HEK293 (cell line): Measurements from ENCODE around the gene SLC29A3.

Source experiments
- CTCF ChIA-PET: fragments of 350-600 bp; formaldehyde crosslinking; extraction: SDS; loops from one replicate; lab custom pipeline; 2021; ENCODE audit warnings: antibody characterized with exemption; lab: Yijun Ruan, JAX
- POLR2A ChIA-PET: fragments of 300-600 bp; formaldehyde crosslinking; extraction: SDS; loops from one replicate; lab custom pipeline; 2020; ENCODE audit warnings: antibody characterized with exemption, inconsistent platforms; lab: Yijun Ruan, JAX
- H3K27ac ChIP-seq: fragments of 200-500 bp; sonication (Bioruptor generic); 2 replicates; pipeline ENCODE4 v1.5.1; 2014; ENCODE audit warnings: low read depth, low read length, control low read depth, inconsistent platforms; ENCODE audit errors: extremely low read depth
- H3K36me3 ChIP-seq, 2 experiments: fragments of 200-500 bp in 1 of 2; sonication (Bioruptor generic) in 1 of 2; 1 replicate in 1 of 2; 2 replicates in 1 of 2; pipeline ENCODE4 v1.5.1; 2014 to 2017; ENCODE audit warnings: inconsistent platforms in 2 of 2, low read length in 2 of 2; ENCODE audit not compliant: control insufficient read depth in 2 of 2, insufficient read depth in 1 of 2
- H3K4me1 ChIP-seq: fragments of 200-500 bp; sonication (Bioruptor generic); 2 replicates; pipeline ENCODE4 v1.5.1; 2014; ENCODE audit warnings: mild to moderate bottlenecking, low read length, inconsistent platforms; ENCODE audit not compliant: control insufficient read depth, insufficient read depth
- H3K4me3 ChIP-seq: 2 replicates; pipeline ENCODE4 v1.5.1; 2011; ENCODE audit warnings: low read depth, mild to moderate bottlenecking, control low read depth, low read length, moderate library complexity
- H3K9me3 ChIP-seq: fragments of 200-500 bp; sonication (Bioruptor generic); 2 replicates; pipeline ENCODE4 v1.5.1; 2014; ENCODE audit warnings: low read depth, low read length, inconsistent platforms; ENCODE audit not compliant: control insufficient read depth, insufficient read depth
- OSR2 ChIP-seq: fragments of 450-650 bp; formaldehyde crosslinking; IDR thresholded peaks from 2 replicates; pipeline ENCODE4 v1.5.1; 2016; ENCODE audit warnings: missing biosample characterization, missing genetic modification characterization
- PRDM10 ChIP-seq: fragments of 450-650 bp; formaldehyde crosslinking; IDR thresholded peaks from 2 replicates; pipeline ENCODE4 v1.5.1; 2016; ENCODE audit warnings: missing biosample characterization, missing genetic modification characterization
- ZBTB26 ChIP-seq: fragments of 450-650 bp; formaldehyde crosslinking; optimal IDR thresholded peaks from 2 replicates; pipeline ENCODE3; 2016; ENCODE audit warnings: missing biosample characterization, mild to moderate bottlenecking, missing genetic modification characterization
- ZBTB48 ChIP-seq: fragments of 450-650 bp; formaldehyde crosslinking; IDR thresholded peaks from 2 replicates; pipeline ENCODE4 v1.5.1; 2016; ENCODE audit warnings: missing biosample characterization, missing genetic modification characterization
- ZNF223 ChIP-seq: fragments of 450-650 bp; formaldehyde crosslinking; IDR thresholded peaks from 2 replicates; pipeline ENCODE4 v1.5.1; 2016; ENCODE audit warnings: missing biosample characterization, missing genetic modification characterization
- ZNF239 ChIP-seq: fragments of 450-650 bp; formaldehyde crosslinking; IDR thresholded peaks from 2 replicates; pipeline ENCODE4 v1.5.1; 2016; ENCODE audit warnings: missing biosample characterization, missing genetic modification characterization
- ZNF248 ChIP-seq: fragments of 450-650 bp; formaldehyde crosslinking; IDR thresholded peaks from 2 replicates; pipeline ENCODE4 v1.5.1; 2017; ENCODE audit warnings: missing biosample characterization, missing genetic modification characterization
- ZNF335 ChIP-seq: fragments of 450-650 bp; formaldehyde crosslinking; conservative IDR thresholded peaks from 2 replicates; pipeline ENCODE4 v1.5.1; 2016; ENCODE audit warnings: missing biosample characterization, missing genetic modification characterization
- ZNF600 ChIP-seq: fragments of 450-650 bp; formaldehyde crosslinking; IDR thresholded peaks from 2 replicates; pipeline ENCODE4 v1.5.1; 2016; ENCODE audit warnings: missing biosample characterization, missing genetic modification characterization
- ZNF654 ChIP-seq: fragments of 450-650 bp; formaldehyde crosslinking; IDR thresholded peaks from 2 replicates; pipeline ENCODE4 v1.5.1; 2016; ENCODE audit warnings: low read depth, missing biosample characterization, missing genetic modification characterization
- ZNF768 ChIP-seq: fragments of 450-650 bp; formaldehyde crosslinking; IDR thresholded peaks from 2 replicates; pipeline ENCODE4 v1.5.1; 2018; ENCODE audit warnings: missing biosample characterization, mild to moderate bottlenecking, missing genetic modification characterization
- ZSCAN30 ChIP-seq: fragments of 450-650 bp; IDR thresholded peaks from 2 replicates; pipeline ENCODE4 v1.5.1; 2018; ENCODE audit warnings: missing biosample characterization, mild to moderate bottlenecking, missing genetic modification characterization, moderate library complexity
- TF ChIP-seq, protein P1 (sequence below): fragments of 450-650 bp; formaldehyde crosslinking; IDR thresholded peaks from 2 replicates; pipeline ENCODE4 v1.5.1; 2016; ENCODE audit warnings: missing biosample characterization, missing genetic modification characterization
- TF ChIP-seq, protein P2 (sequence below): fragments of 450-650 bp; formaldehyde crosslinking; IDR thresholded peaks from 2 replicates; pipeline ENCODE4 v1.5.1; 2016; ENCODE audit warnings: missing biosample characterization, missing genetic modification characterization
- TF ChIP-seq, protein P3 (sequence below): fragments of 450-650 bp; formaldehyde crosslinking; IDR thresholded peaks from 2 replicates; pipeline ENCODE4 v1.5.1; 2016; ENCODE audit warnings: missing biosample characterization, missing genetic modification characterization

Gene SLC29A3

DNA sequence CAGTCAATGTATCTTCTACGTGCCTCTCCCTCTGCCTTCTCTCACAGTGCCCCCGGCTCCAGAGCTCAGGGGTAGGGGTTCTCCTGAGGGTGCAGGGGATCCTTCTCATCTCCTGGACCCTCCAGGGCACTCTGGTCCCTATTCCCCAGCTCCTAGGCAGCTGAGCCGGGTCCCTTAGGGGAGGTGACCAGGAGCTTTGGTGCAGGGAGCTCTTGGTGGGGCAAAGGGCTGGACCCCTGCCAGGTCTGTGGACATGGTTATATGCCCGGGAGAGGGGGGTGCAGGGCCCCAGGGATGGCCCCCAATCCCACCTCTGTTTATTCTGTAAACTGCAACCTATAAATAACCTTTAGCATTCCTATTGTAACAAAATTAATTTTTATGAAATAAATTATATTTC, 16.6 kb upstream of the SLC29A3 start:
- Histone ChIP-seq H3K36me3 (peaks cover 0 to 45% of the 10 kb centered on the region in 2 experiments; a peak in 1 of 3 replicates), H3K27ac (no peak overlapping the region), H3K4me1 (no peaks in the 10 kb centered on the region), H3K4me3 (no peak overlapping the region), H3K9me3 (no peaks in the 10 kb centered on the region)
- POLR2A ChIA-PET = no interaction called here
- TF ChIP-seq ZBTB48 (tag by site-specific recombination) = no peak
- TF ChIP-seq, protein P1, sequence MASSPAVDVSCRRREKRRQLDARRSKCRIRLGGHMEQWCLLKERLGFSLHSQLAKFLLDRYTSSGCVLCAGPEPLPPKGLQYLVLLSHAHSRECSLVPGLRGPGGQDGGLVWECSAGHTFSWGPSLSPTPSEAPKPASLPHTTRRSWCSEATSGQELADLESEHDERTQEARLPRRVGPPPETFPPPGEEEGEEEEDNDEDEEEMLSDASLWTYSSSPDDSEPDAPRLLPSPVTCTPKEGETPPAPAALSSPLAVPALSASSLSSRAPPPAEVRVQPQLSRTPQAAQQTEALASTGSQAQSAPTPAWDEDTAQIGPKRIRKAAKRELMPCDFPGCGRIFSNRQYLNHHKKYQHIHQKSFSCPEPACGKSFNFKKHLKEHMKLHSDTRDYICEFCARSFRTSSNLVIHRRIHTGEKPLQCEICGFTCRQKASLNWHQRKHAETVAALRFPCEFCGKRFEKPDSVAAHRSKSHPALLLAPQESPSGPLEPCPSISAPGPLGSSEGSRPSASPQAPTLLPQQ = no peak
- CTCF ChIA-PET = interaction anchor here (0.6 to 1.3 kb wide), 8 partner anchors 9 to 402 kb away, joined by 3 to 4 read pairs (median 3); no protein-coding TSS in a partner anchor

DNA sequence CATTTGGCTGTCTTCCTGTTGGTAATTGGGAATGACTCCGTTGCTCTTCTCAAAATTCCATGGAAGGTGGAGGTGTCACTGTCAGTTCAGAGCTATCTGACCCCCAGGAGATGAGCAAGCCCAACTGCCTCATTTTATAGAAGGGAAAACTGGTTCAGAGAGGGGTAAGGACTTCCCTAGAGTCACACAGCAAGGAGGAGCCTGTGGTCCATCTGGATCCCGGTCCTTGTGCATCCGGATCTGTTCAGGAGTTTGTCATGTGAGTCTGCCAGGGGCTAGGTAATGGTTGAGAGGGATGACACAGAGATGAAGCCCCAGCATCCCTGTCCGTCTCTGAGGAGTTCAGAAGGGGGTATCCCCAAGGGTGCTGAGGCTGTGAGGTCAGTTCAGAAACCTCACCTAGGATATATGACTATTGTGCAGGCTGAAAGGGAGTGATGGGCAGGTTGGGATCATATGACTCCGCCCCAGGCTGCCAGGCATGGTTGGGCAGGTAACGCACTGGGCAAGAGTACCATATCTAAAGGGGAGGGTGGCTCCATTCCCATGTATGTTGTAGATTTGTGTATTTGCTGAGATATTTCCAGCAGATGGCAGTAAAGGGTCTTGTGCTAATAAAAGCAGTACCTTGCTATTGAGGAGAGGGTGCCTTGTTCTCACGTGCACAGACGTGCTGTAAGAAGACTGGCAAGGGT, 16.0 kb upstream of the SLC29A3 start:
- POLR2A ChIA-PET = no interaction called here
- no peak overlapping the region for H3K4me3 ChIP-seq
- TF ChIP-seq ZNF654 (tag by site-specific recombination) = peak; percentile 59
- peak; percentile 56; the same call in 1 of the 2 replicates for TF ChIP-seq ZSCAN30
- TF ChIP-seq ZNF768 = peak; percentile 69; the same call in 1 of the 2 replicates
- no peak for TF ChIP-seq ZNF248
- TF ChIP-seq, protein P2, sequence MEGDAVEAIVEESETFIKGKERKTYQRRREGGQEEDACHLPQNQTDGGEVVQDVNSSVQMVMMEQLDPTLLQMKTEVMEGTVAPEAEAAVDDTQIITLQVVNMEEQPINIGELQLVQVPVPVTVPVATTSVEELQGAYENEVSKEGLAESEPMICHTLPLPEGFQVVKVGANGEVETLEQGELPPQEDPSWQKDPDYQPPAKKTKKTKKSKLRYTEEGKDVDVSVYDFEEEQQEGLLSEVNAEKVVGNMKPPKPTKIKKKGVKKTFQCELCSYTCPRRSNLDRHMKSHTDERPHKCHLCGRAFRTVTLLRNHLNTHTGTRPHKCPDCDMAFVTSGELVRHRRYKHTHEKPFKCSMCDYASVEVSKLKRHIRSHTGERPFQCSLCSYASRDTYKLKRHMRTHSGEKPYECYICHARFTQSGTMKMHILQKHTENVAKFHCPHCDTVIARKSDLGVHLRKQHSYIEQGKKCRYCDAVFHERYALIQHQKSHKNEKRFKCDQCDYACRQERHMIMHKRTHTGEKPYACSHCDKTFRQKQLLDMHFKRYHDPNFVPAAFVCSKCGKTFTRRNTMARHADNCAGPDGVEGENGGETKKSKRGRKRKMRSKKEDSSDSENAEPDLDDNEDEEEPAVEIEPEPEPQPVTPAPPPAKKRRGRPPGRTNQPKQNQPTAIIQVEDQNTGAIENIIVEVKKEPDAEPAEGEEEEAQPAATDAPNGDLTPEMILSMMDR = peak; percentile 34; the same call in 1 of the 2 replicates

DNA sequence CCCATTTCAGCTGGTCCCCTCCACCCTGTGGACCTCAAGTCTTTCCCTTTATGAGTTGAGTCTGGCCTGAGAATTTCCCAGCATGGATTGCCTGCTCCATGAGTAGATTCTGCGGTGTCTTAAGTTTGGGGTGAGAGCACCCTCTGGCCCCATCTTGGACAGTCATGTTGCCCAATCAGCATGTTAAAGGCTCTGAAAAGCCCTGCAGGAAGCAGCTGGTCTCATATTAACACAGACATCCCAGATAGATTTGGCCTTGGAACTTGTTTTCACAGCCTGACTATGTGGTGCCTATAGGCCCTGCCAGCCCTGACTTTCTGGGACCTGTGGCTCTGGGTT, 15.5 kb upstream of the SLC29A3 start:
- Histone ChIP-seq H3K36me3 (peaks cover 0 to 35% of the 10 kb centered on the region in 2 experiments; a peak in 1 of 3 replicates), H3K4me1 (no peaks in the 10 kb centered on the region), H3K27ac (no peak overlapping the region), H3K9me3 (no peaks in the 10 kb centered on the region), H3K4me3 (no peak overlapping the region)
- ChIA-PET POLR2A (no interaction called here), CTCF (interaction anchor here (0.6 to 1.4 kb wide), 8 partner anchors 10 to 404 kb away, joined by 3 to 9 read pairs (median 3); partner anchors contain the start of gene SLC29A3)
- TF ChIP-seq ZBTB26 (tag by site-specific recombination) = no peak
- no peak for TF ChIP-seq ZNF335 (tag by site-specific recombination)
- no peak for TF ChIP-seq ZNF223
- 0 out of 2 replicates have a peak, but pooled peaks have one; percentile 17 for TF ChIP-seq ZNF239 (tag by site-specific recombination)
- no peak for TF ChIP-seq ZNF600 (tag by site-specific recombination)
- TF ChIP-seq OSR2 = no peak

More for the DNA sequence above, 16.0 kb upstream of the SLC29A3 start:
- Histone ChIP-seq H3K4me1 (no peaks in the 10 kb centered on the region), H3K9me3 (no peaks in the 10 kb centered on the region), H3K27ac (no peak overlapping the region), H3K36me3 (peaks cover 0 to 40% of the 10 kb centered on the region in 2 experiments; a peak in 1 of 3 replicates)
- CTCF ChIA-PET = interaction anchor here (0.6 to 1.4 kb wide), 9 partner anchors 10 to 399 kb away, joined by 3 to 9 read pairs (median 3); partner anchors contain the start of gene SLC29A3

- Histone ChIP-seq H3K9me3 (no peaks in the 10 kb centered on the region), H3K4me3 (no peak overlapping the region), H3K27ac (no peak overlapping the region), H3K4me1 (no peaks in the 10 kb centered on the region), H3K36me3 (peaks cover 0 to 21% of the 10 kb centered on the region in 2 experiments; a peak in 1 of 3 replicates)
- POLR2A ChIA-PET = no interaction called here
- CTCF ChIA-PET = interaction anchor here (0.7 kb wide), 1 partner anchor 392 kb away, joined by 3 read pairs; no protein-coding TSS in a partner anchor
- TF ChIP-seq PRDM10 = no peak
- TF ChIP-seq, protein P3, sequence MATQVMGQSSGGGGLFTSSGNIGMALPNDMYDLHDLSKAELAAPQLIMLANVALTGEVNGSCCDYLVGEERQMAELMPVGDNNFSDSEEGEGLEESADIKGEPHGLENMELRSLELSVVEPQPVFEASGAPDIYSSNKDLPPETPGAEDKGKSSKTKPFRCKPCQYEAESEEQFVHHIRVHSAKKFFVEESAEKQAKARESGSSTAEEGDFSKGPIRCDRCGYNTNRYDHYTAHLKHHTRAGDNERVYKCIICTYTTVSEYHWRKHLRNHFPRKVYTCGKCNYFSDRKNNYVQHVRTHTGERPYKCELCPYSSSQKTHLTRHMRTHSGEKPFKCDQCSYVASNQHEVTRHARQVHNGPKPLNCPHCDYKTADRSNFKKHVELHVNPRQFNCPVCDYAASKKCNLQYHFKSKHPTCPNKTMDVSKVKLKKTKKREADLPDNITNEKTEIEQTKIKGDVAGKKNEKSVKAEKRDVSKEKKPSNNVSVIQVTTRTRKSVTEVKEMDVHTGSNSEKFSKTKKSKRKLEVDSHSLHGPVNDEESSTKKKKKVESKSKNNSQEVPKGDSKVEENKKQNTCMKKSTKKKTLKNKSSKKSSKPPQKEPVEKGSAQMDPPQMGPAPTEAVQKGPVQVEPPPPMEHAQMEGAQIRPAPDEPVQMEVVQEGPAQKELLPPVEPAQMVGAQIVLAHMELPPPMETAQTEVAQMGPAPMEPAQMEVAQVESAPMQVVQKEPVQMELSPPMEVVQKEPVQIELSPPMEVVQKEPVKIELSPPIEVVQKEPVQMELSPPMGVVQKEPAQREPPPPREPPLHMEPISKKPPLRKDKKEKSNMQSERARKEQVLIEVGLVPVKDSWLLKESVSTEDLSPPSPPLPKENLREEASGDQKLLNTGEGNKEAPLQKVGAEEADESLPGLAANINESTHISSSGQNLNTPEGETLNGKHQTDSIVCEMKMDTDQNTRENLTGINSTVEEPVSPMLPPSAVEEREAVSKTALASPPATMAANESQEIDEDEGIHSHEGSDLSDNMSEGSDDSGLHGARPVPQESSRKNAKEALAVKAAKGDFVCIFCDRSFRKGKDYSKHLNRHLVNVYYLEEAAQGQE = no peak
Measured at GRCh38 chr10:71304914-71305313, 14.1 kb upstream of the SLC29A3 start.
